ENCODE measurements around the gene KCNG2. TPM values are rescaled to one million over a fixed set of nuclear protein-coding genes. Genes with fewer than 3 reads are reported as not detected.

The KCNG2 gene
- total and polyA plus RNA-seq, 2 of the 13 experiments (the other 11 are each of a cell fraction or from before 2014, with no cell fraction given), result not detected

- no peak for TF ChIP-seq ZHX2 (IDR thresholded peaks at IDR 0.05; ENCODE audit: low read depth)
- no peak for TF ChIP-seq ZHX2 (CRISPR knock-in tag; IDR thresholded peaks at IDR 0.05; ENCODE audit: borderline replicate concordance)
- no peak for TF ChIP-seq ARID4A (CRISPR knock-in tag; IDR thresholded peaks at IDR 0.05; ENCODE audit: borderline replicate concordance)
- no peak for TF ChIP-seq ZZZ3 (CRISPR knock-in tag; IDR thresholded peaks at IDR 0.05; ENCODE audit: borderline replicate concordance)
Measured at GRCh38 chr18:79912994-79913831, 115.5 kb downstream of the KCNG2 start (continued).

Data from HepG2 (cell line).